LNCaP clone FGC (cell line): ENCODE data around the gene KLHL29.

Experiments
- DNase-seq: peaks from one replicate; pipeline ENCODE4 v3.0.0-alpha.2; 2011; ENCODE audit warnings: low read depth
- H3K4me3 ChIP-seq: 2 replicates; pipeline ENCODE4 v1.5.1; 2011; ENCODE audit warnings: mild to moderate bottlenecking, low read depth, low read length, control low read depth
- CTCF ChIP-seq: IDR thresholded peaks from 2 replicates; pipeline ENCODE4 v1.5.1; 2012; ENCODE audit warnings: mild to moderate bottlenecking; ENCODE audit not compliant: control insufficient read depth, insufficient read depth; ENCODE audit errors: extremely low read depth

The KLHL29 gene

GRCh38 chr2:23401427-23402204, 16.6 kb downstream of the KLHL29 start:
- TF ChIP-seq CTCF, result no peak
- DNase-seq, result no peak
- no peak overlapping the region for H3K4me3 ChIP-seq

- TF ChIP-seq CTCF, result no peak
- no peak for DNase-seq
- H3K4me3 ChIP-seq, result no peak overlapping the region
These were observed 17.3 kb downstream of the KLHL29 start for GRCh38 chr2:23402205-23402740.

- TF ChIP-seq CTCF, result peak; percentile 35; the same call in 1 of the 2 replicates
- peak; percentile 89 for DNase-seq
- H3K4me3 ChIP-seq, result peak overlapping the region; percentile 21
These were observed 19.4 kb downstream of the KLHL29 start for GRCh38 chr2:23404426-23404825.

- TF ChIP-seq CTCF, result no peak
- no peak overlapping the region for H3K4me3 ChIP-seq
- DNase-seq, result no peak
These were observed 24.3 kb downstream of the KLHL29 start for GRCh38 chr2:23409248-23409647.

- DNase-seq, result no peak
- no peak overlapping the region for H3K4me3 ChIP-seq
- no peak for TF ChIP-seq CTCF
These were observed 25.6 kb downstream of the KLHL29 start for GRCh38 chr2:23410596-23410995.

- DNase-seq, result no peak
- H3K4me3 ChIP-seq, result no peak overlapping the region
- TF ChIP-seq CTCF, result no peak
These were observed 26.9 kb downstream of the KLHL29 start for GRCh38 chr2:23411752-23412431.
